Right cardiac atrium (tissue), 5 donors: ENCODE measurements around the gene DNAJB1. TPM values are rescaled to one million over a fixed set of nuclear protein-coding genes. Genes with fewer than 3 reads are reported as not detected.

Experiments
- ATAC-seq, 2 donors: fragments of 200-7000 bp; cut with Tn5 transposase; one replicate each; pipeline versions ENCODE4 v1.8.0 to v1.9.1; 2020; ENCODE audit warnings: moderate library complexity in 2 of 2, mild to moderate bottlenecking in 1 of 2
- DNase-seq, 3 donors: peaks; one replicate each; pipeline ENCODE4 v3.0.0-alpha.2; 2020
- H3K27ac ChIP-seq: one replicate; pipeline ENCODE4 v1.5.1; 2013; ENCODE audit warnings: mild to moderate bottlenecking, low read length, control low read depth, moderate library complexity
- H3K27me3 ChIP-seq: one replicate; pipeline ENCODE4 v1.6.1; 2013; ENCODE audit not compliant: control insufficient read depth, insufficient read depth
- H3K4me1 ChIP-seq: one replicate; pipeline ENCODE4 v1.6.1; 2013; ENCODE audit warnings: low read length; ENCODE audit not compliant: control insufficient read depth, insufficient read depth
- H3K4me3 ChIP-seq: one replicate; pipeline ENCODE4 v1.5.1; 2013; ENCODE audit warnings: low read length, control low read depth
- H3K9me3 ChIP-seq: one replicate; pipeline ENCODE4 v1.6.1; 2013; ENCODE audit warnings: low read length; ENCODE audit not compliant: control insufficient read depth
- WGBS: extraction: QIAGEN DNeasy Blood & Tissue Kit; methylation state at CpG from one replicate; pipeline ENCODE4 v1.1.7; 2013; 5-methylcytosine and 5-hydroxymethylcytosine counted together
- intact Hi-C, 4 donors: fragments of 100-400 bp; cut with DNase I; formaldehyde crosslinking; loops; one replicate each; pipeline versions ENCODE4 v1.11.0 to v1.14.0; 2022 to 2023
- polyA plus RNA-seq: library from polyadenylated mRNA; stranded (reverse); fragments of 200-250 nt; gene quantifications from one replicate; pipeline ENCODE4 v1.2.3, GENCODE V29; 2013
- total RNA-seq, 4 donors: library from RNA; stranded (reverse); fragmentation: NEBNext Ultra II Directional; extraction: Animal tissue kit (Norgen Biotek cat#: 25700); gene quantifications; one replicate each; pipeline ENCODE4 v1.2.1, GENCODE V29; 2021
- donor health status: healthy with polysubstance abuse.
- donor health status: DM: no; HTN: yes; CAD: no.
- donor health status: DM: no; HTN: no; CAD: no.
- donor health status: DM: no; HTN: yes; CAD: no; lungs with severe emphysema.
- donor health status: DM: yes; HTN: yes; CAD: no.

DNAJB1 gene
- total and polyA plus RNA-seq, 5 donors: 46.7 to 69.5 (median 58.8) TPM

DNA sequence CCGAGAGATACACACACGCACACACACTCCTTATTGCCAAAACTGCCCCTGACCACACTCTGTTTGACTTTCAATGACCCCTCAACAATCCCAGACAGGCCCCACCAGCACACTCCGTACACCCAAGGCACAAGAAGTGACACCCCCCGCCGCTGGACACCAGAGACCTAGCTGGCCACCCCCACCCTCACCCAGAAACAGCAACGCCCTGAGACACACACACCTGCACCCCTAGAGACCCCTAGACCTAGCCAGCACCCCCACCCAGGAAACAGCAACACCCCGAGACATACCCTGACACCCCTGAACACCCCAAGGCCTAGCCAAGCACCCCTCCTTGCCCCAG, 41.9 kb downstream of the DNAJB1 start:
- no peak for ATAC-seq
- Histone ChIP-seq H3K27ac (no peak overlapping the region), H3K27me3 (no peaks in the 10 kb centered on the region), H3K4me1 (no peaks in the 10 kb centered on the region), H3K4me3 (no peak overlapping the region), H3K9me3 (no peaks in the 10 kb centered on the region)
- intact Hi-C loops: no loop called here
- peak in 1 of 3 donors; percentile 42 for DNase-seq
- 79% methylated on average over 7 of the region's 7 CpGs for WGBS

DNA sequence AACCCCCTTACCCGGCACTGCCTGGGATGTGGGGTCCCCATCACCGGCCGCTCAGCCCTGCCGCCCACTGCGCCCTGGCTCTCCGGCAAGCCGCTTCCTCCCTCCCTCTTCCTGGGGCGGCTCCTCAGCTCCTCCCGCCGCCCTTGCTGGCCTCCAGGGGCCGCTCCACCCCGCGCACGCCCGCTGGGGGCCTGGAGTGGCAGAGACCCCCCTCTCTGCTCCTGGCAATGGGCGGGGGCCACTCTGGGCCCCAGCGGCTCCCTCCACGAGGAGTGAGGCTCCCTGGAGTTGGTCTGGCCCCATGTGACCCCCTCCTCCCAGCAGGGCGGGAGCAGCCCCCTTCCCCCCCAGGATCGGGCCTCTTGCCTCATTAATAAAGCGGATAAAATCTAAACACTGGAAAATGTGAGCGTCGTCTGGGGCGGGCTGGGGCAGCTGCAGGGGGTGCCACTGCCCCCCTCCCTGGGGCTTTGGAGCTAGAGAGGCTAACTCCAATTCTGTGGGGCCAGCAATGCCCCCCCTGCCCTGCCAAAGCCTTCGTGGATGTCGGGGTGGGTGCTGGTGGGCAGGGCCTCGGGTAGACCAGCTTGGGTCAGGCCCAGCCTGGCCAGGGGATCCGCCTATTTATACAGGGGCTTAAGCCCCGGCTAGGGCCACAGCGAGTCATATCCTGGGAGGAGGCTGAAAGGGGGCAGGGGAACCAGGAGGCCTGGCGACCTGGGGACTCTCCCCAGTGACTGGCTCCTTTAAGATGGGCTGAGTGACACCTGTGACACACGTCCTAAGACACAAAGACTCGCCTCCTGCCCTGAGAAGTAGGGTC, 42.7 kb downstream of the DNAJB1 start, which contains the start of gene PTGER1:
TSS of gene PTGER1 (minus strand) at position 104 of the 823 bp plus-strand sequence. CDS start 1,034 bp downstream, outside the sequence.
- Histone ChIP-seq H3K4me3 (no peak within 1 kb of the TSS), H3K27ac (no peak within 1 kb of the TSS), H3K27me3 (no peaks in the 10 kb centered on the region), H3K9me3 (no peaks in the 10 kb centered on the region), H3K4me1 (no peaks in the 10 kb centered on the region)
- intact Hi-C loops: no loop called here
- 14% methylated on average over 33 of the region's 33 CpGs for WGBS
- ATAC-seq (peak in 1 of 2 donors; percentile 19), DNase-seq (peak in 1 of 3 donors; percentile 71)

DNA sequence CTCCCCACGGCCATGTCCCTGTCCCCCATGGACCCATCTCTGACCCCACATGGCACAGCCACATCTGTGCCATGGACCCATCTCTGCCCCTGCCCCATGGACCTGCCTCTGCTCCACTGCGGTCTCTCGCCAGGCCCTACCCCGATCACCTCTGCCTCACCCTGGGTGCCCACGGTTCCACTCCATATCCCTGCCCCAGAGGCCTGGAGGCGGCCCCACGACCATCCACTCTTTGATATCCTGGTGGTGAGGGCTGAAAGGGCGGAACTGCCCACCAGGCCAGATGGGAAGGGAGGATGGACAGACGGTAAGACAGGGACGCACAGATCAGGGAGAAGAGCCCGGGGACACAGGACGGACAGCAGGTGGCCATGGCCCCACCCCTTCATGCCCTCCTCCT, 43.4 kb downstream of the DNAJB1 start:
- no peak for ATAC-seq
- no peaks in the 10 kb centered on the region for H3K4me1 ChIP-seq
- H3K27me3 ChIP-seq: no peaks in the 10 kb centered on the region
- peak in 1 of 3 donors; percentile 62 for DNase-seq
- H3K9me3 ChIP-seq: no peaks in the 10 kb centered on the region
- 46% methylated on average over 12 of the region's 12 CpGs for WGBS
- intact Hi-C loops: no loop called here
- H3K27ac ChIP-seq: no peak overlapping the region
- H3K4me3 ChIP-seq: no peak overlapping the region

DNA sequence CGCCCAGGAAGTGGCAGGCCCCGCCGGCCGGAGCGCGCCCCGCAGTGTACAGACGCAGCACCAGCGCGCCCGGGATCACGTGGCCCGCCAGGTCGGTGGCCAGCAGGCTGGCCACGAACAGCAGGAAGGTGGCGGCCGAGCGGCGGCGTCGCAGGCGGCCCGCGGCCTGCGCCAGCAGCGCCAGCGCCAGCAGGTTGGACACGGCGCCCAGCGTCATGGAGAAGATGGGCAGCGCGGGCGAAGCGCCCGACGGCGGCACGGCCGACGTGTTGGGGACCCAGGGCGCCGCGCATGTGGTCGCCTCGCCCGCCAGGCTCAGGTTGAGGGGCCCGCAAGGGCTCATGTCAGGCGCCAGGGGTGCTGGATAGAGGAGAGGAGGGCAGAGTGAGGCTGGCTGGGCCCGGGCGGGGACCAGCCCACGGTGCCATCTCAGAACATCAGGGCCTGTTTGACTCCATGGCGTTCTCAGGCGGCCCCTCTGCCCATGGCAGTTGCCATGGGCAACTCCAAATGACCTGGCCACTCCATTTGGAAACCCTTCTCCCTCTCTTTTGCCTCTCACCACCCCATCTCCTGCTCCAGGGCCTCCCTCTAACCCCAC, 44.1 kb downstream of the DNAJB1 start:
- no peaks in the 10 kb centered on the region for H3K4me1 ChIP-seq
- peak in 2 of 3 donors; percentile 69 to 75 for DNase-seq
- WGBS: 20% methylated on average over 53 of the region's 53 CpGs
- H3K9me3 ChIP-seq: no peaks in the 10 kb centered on the region
- intact Hi-C loops: no loop called here
- no peak overlapping the region for H3K27ac ChIP-seq
- peak overlapping the region; percentile 4 for H3K4me3 ChIP-seq
- no peak for ATAC-seq
- H3K27me3 ChIP-seq: no peaks in the 10 kb centered on the region

DNA sequence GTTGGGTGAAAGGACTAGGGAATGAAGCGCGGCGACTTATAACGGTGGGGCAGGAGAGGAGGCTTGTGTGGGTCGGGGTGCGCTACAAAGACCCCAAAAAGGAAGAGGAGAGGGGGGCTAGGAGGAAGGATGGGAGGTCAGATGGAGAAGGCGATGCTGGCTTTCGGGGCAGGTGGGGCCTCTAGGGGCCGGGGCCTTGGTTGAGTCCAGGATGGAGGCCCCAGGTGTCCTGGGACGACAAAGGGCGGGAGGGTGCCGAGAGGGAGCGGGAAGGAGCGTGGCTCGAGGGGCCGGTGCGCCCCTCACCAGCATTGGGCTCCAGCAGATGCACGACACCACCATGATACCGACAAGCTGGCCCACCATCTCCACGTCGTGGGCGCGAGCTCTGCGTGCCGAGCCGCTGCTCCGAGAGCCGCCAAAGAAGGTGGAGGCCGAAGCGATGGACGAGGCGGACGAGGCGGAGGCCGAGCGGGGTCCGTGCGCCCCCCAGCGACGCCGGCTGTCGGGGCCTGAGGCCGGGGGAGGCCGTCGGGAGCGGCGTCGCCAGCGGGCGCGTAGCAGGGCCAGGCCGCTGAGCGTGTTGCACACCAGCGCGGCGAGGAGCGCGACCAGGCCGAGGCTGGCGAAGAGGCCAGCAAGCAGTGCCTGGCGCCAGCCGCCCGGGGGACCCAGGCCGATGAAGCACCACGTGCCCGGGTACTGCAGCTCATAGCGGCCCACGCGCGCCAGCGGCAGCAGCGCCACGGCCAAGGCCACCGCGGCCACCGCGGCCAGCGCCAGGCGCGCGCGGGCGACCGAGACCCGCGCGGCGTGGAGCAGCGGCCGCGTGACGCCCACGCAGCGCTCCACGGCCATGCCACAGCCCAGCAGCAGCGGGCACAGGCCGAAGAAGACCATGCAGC, 44.9 kb downstream of the DNAJB1 start:
- DNase-seq: peak in 2 of 3 donors; percentile 68 to 69
- no peak for ATAC-seq
- Histone ChIP-seq H3K27me3 (no peaks in the 10 kb centered on the region), H3K27ac (no peak overlapping the region), H3K9me3 (no peaks in the 10 kb centered on the region), H3K4me1 (no peaks in the 10 kb centered on the region), H3K4me3 (peak overlapping the region; percentile 4)
- intact Hi-C loops: no loop called here
- WGBS: 5% methylated on average over 97 of the region's 97 CpGs

DNA sequence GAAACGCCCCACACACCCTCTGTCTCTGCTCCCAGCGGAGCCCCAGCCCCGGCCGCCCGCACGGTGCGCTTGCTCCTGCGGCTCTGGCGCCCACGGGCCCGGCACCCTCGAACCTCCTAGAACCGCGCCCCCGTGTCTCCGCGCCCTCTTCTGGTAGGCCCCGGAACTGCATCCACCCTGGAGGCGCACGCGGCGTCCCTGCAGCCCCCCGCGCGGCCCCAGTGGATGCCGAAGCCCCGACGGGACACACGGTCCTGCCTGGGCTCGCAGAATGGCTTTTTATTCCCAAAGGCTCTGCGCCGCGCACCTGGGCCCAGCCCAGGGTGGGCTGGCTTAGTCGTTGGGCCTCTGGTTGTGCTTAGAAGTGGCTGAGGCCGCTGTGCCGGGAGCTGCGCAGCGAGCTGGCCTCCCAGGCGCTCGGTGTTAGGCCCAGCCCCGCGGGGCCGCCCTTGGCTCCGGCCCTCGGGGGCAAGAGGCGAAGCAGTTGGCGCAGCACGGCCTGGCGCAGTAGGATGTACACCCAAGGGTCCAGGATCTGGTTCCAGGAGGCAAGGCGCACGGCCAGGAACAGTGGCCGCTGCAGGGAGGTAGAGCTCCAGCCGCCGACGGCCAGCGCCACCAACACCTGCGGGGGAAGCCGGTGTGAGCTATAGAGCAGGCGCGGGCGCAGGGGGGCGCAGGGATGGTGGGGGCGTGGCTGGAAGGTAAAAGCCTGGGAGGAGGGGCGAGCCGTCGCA, 45.8 kb downstream of the DNAJB1 start:
- intact Hi-C loops: no loop called here
- whole genome bisulfite sequencing: 2% methylated on average over 66 of the region's 66 CpGs
- Histone ChIP-seq H3K4me3 (no peak overlapping the region), H3K27me3 (no peaks in the 10 kb centered on the region), H3K27ac (no peak overlapping the region), H3K9me3 (no peaks in the 10 kb centered on the region), H3K4me1 (no peaks in the 10 kb centered on the region)
- ATAC-seq: peak; percentile 43 to 60
- peak; percentile 75 to 91 (median 89) for DNase-seq

DNA sequence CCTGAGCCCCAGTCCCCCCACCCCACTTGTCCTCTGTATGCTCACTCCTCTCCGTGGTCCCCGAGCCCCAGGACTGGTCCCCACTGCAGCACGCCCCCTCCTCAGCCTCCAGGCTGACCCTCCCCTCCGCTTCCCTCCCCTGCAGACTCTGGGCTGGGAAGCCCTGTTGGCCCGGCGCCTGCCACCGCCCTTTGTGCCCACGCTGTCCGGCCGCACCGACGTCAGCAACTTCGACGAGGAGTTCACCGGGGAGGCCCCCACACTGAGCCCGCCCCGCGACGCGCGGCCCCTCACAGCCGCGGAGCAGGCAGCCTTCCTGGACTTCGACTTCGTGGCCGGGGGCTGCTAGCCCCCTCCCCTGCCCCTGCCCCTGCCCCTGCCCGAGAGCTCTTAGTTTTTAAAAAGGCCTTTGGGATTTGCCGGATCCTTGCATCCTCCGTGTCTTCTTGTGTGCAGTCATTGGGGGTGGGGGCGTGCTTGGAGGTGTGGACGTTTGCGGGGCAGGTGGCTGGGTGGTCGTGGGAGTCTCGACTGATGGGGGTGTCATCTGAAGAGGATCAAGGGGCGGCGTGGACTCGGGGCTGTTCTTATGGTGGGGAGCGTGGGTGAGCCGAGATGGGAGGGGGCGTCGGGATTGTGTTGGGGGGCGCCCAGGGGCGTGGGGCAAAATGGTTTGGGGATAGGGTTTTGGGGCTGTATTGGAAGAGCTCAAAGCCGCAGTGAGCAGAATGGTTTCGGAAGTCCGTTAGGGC, 46.6 kb downstream of the DNAJB1 start:
- Histone ChIP-seq H3K4me3 (no peak overlapping the region), H3K27ac (no peak overlapping the region), H3K4me1 (no peaks in the 10 kb centered on the region), H3K27me3 (no peaks in the 10 kb centered on the region), H3K9me3 (no peaks in the 10 kb centered on the region)
- WGBS: 73% methylated on average over 46 of the region's 46 CpGs
- DNase-seq (peak in 2 of 3 donors; percentile 61 to 72), ATAC-seq (peak in 1 of 2 donors; percentile 1)
- intact Hi-C loops: no loop called here

DNA sequence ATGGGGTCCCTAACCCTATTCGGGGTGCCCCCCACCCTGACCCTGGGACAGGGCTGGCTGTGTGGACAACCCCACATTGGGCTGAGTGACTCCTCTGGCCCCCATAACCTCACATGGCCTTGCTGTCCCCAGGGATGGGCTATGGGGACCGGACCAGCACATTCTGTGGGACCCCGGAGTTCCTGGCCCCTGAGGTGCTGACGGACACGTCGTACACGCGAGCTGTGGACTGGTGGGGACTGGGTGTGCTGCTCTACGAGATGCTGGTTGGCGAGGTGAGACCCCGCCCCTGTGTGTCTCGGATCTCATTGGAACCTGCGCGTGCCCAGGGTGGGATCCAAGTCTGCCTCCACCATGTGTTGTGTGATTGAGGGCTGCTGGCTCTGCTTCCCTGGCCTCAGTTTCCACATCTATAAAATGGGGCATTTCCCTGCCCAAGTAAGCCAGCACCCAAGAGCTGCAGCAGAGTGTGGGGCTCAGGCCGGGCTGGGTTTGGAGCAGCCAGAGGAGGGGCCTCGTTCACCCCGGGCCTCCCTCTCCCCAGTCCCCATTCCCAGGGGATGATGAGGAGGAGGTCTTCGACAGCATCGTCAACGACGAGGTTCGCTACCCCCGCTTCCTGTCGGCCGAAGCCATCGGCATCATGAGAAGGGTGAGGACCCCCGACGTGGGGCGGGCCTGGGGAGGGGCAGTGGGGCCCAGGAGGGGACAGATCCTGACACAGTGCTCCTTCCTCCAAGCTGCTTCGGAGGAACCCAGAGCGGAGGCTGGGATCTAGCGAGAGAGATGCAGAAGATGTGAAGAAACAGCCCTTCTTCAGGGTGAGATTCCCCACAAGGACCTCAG, 47.9 kb downstream of the DNAJB1 start:
- intact Hi-C loops: no loop called here
- Histone ChIP-seq H3K27ac (no peak overlapping the region), H3K9me3 (no peaks in the 10 kb centered on the region), H3K4me3 (no peak overlapping the region), H3K4me1 (no peaks in the 10 kb centered on the region), H3K27me3 (no peaks in the 10 kb centered on the region)
- no peak for DNase-seq
- 81% methylated on average over 32 of the region's 32 CpGs for WGBS
- no peak for ATAC-seq

DNA sequence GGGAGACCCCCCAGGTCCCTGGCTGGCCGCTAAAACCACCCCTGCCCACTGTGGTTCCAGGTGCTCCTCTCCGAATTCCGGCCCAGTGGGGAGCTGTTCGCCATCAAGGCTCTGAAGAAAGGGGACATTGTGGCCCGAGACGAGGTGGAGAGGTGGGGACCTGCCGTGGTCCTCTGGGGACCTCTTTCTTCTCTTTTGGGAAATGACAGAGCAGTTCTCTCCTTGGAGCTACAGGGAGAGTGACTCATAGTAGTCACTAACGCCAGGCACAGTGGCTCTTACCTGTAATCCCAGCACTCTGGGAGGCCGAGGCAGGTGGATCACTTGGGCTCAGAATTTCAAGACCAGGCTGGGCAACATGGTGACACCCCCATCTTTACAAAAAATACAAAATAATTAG, 50.4 kb downstream of the DNAJB1 start:
- H3K27ac ChIP-seq: no peak overlapping the region
- DNase-seq (no peak), ATAC-seq (no peak)
- H3K9me3 ChIP-seq: no peaks in the 10 kb centered on the region
- WGBS: 83% methylated on average over 9 of the region's 9 CpGs
- intact Hi-C loops: loop anchor here in 1 of 4 donors (10.0 kb wide), 1 partner anchor 323 kb away; no protein-coding TSS in a partner anchor
- H3K4me1 ChIP-seq: no peaks in the 10 kb centered on the region
- no peak overlapping the region for H3K4me3 ChIP-seq
- H3K27me3 ChIP-seq: no peaks in the 10 kb centered on the region
